H1 (cell line): ENCODE measurements around the gene MTMR1. TPM values are rescaled to one million over a fixed set of nuclear protein-coding genes. Genes with fewer than 3 reads are reported as not detected.

Experiments
- CTCF ChIA-PET: fragments of 300-600 bp; sonication (Branson Sonifier 250); formaldehyde crosslinking; loops from one replicate; lab custom pipeline; 2021; ENCODE audit not compliant: partially characterized antibody; lab: Charles Lee
- POLR2A ChIA-PET: fragments of 300-600 bp; sonication (Branson Sonifier 250); formaldehyde crosslinking; loops from one replicate; lab custom pipeline; 2021; ENCODE audit warnings: inconsistent platforms; ENCODE audit not compliant: partially characterized antibody; lab: Charles Lee
- DNase-seq, 2 experiments: peaks; one replicate each; pipeline versions ENCODE4 v3.0.0 to v3.0.0-alpha.2; 2010 to 2022; ENCODE audit warnings: low spot score in 2 of 2, low read depth in 1 of 2, mixed read lengths in 1 of 2
- FAIRE-seq: peaks from 2 replicates; lab custom pipeline; 2011; peaks lifted over from hg19 to GRCh38; lab: Jason Lieb, UNC
- H2AFZ ChIP-seq: 2 replicates; pipeline ENCODE4 v1.8.1; 2012; ENCODE audit warnings: low read length, inconsistent platforms
- H2AK5ac ChIP-seq: 2 replicates; pipeline ENCODE4 v1.6.1; 2013; ENCODE audit warnings: low read depth, low read length
- H2BK120ac ChIP-seq: replicated peaks from 2 replicates; pipeline ENCODE3; 2013; ENCODE audit warnings: low read depth, low read length, inconsistent platforms
- H2BK12ac ChIP-seq: 2 replicates; pipeline ENCODE4 v1.6.1; 2013; ENCODE audit warnings: low read depth, low read length
- H2BK15ac ChIP-seq: 2 replicates; pipeline ENCODE4 v1.6.1; 2013; ENCODE audit warnings: low read length
- H2BK20ac ChIP-seq: 2 replicates; pipeline ENCODE4 v1.6.1; 2013; ENCODE audit warnings: low read length
- H2BK5ac ChIP-seq: 2 replicates; pipeline ENCODE4 v1.6.1; 2013; ENCODE audit warnings: low read depth, low read length
- H3K14ac ChIP-seq: 2 replicates; pipeline ENCODE4 v1.6.1; 2013; ENCODE audit warnings: inconsistent platforms; ENCODE audit not compliant: insufficient read length
- H3K18ac ChIP-seq: 2 replicates; pipeline ENCODE4 v1.6.1; 2013; ENCODE audit warnings: low read length; ENCODE audit errors: extremely low read depth
- H3K23ac ChIP-seq: 2 replicates; pipeline ENCODE4 v1.6.1; 2013; ENCODE audit warnings: inconsistent platforms; ENCODE audit not compliant: insufficient read length
- H3K23me2 ChIP-seq: 2 replicates; pipeline ENCODE4 v1.6.1; 2013; ENCODE audit warnings: low read depth, low read length
- H3K27ac ChIP-seq: 2 replicates; pipeline ENCODE4 v1.6.1; 2011; ENCODE audit warnings: low read depth, low read length, inconsistent platforms
- H3K27me3 ChIP-seq, 4 experiments: replicated peaks in 1 of 4; 1 replicate in 1 of 4; 2 replicates in 3 of 4; pipeline versions ENCODE4 v1.6.1 to v1.8.1; 2011 to 2013; ENCODE audit warnings: low read length in 3 of 4, mild to moderate bottlenecking in 3 of 4, inconsistent platforms in 2 of 4, mixed read lengths in 2 of 4, moderate library complexity in 1 of 4; ENCODE audit not compliant: control insufficient read depth in 3 of 4, insufficient read depth in 3 of 4; ENCODE audit errors: extremely low read depth in 1 of 4
- H3K36me3 ChIP-seq, 4 experiments: 2 replicates each; pipeline versions ENCODE4 v1.6.1 to v1.8.1; 2011 to 2013; ENCODE audit warnings: mild to moderate bottlenecking in 4 of 4, low read length in 3 of 4, moderate library complexity in 2 of 4, control low read depth in 1 of 4, inconsistent platforms in 1 of 4; ENCODE audit not compliant: insufficient read depth in 4 of 4, control insufficient read depth in 2 of 4
- H3K4ac ChIP-seq: replicated peaks from 2 replicates; pipeline ENCODE3; 2013; ENCODE audit warnings: low read length, low read depth, mixed read lengths, inconsistent platforms; ENCODE audit not compliant: insufficient read length
- H3K4me1 ChIP-seq, 4 experiments: replicated peaks in 1 of 4; 1 replicate in 1 of 4; 2 replicates in 3 of 4; pipeline versions ENCODE4 v1.6.1 to v1.8.1; 2011 to 2013; ENCODE audit warnings: low read length in 3 of 4, inconsistent platforms in 2 of 4, mixed read lengths in 1 of 4; ENCODE audit not compliant: insufficient read depth in 4 of 4, control insufficient read depth in 3 of 4
- H3K4me2 ChIP-seq, 2 experiments: 2 replicates each; pipeline versions ENCODE4 v1.6.1 to v1.8.1; 2011 to 2013; ENCODE audit warnings: low read depth in 2 of 2, low read length in 2 of 2, control low read depth in 1 of 2, inconsistent platforms in 1 of 2, mild to moderate bottlenecking in 1 of 2; ENCODE audit not compliant: insufficient read depth in 1 of 2
- H3K4me3 ChIP-seq, 4 experiments: fragments of 200-600, 300-600 bp in 1 of 4; sonication (generic), shearing (Covaris generic), sonication (Bioruptor Twin) in 1 of 4; 2 replicates each; pipeline versions ENCODE4 v1.5.1 to v1.8.1; 2011 to 2016; ENCODE audit warnings: low read length in 4 of 4, low read depth in 3 of 4, control low read depth in 2 of 4, inconsistent platforms in 2 of 4, mild to moderate bottlenecking in 2 of 4, mixed read lengths in 1 of 4, moderate library complexity in 1 of 4; ENCODE audit not compliant: insufficient read depth in 2 of 4; ENCODE audit errors: extremely low read depth in 1 of 4
- H3K56ac ChIP-seq: replicated peaks from 2 replicates; pipeline ENCODE3; 2013; ENCODE audit warnings: low read depth, mild to moderate bottlenecking, mixed read lengths, low read length, inconsistent platforms; ENCODE audit not compliant: insufficient read length
- H3K79me1 ChIP-seq: 2 replicates; pipeline ENCODE4 v1.6.1; 2013; ENCODE audit warnings: low read depth, low read length, control low read depth
- H3K79me2 ChIP-seq, 2 experiments: 2 replicates each; pipeline versions ENCODE4 v1.6.1 to v1.8.1; 2012 to 2013; ENCODE audit warnings: low read length in 2 of 2, mild to moderate bottlenecking in 2 of 2, inconsistent platforms in 1 of 2; ENCODE audit not compliant: insufficient read depth in 2 of 2, control insufficient read depth in 1 of 2
- H3K9ac ChIP-seq, 4 experiments: replicated peaks in 1 of 4; 1 replicate in 1 of 4; 2 replicates in 3 of 4; pipeline versions ENCODE4 v1.6.1 to v1.8.1; 2011 to 2013; ENCODE audit warnings: low read depth in 3 of 4, low read length in 3 of 4, control low read depth in 2 of 4, mild to moderate bottlenecking in 2 of 4, moderate library complexity in 2 of 4, inconsistent platforms in 1 of 4; ENCODE audit errors: extremely low read depth in 1 of 4
- H3K9me3 ChIP-seq, 2 experiments: 2 replicates each; pipeline versions ENCODE4 v1.6.1 to v1.8.1; 2012 to 2013; ENCODE audit warnings: mild to moderate bottlenecking in 2 of 2, moderate library complexity in 2 of 2, control low read depth in 1 of 2, inconsistent platforms in 1 of 2, low read depth in 1 of 2, low read length in 1 of 2, mixed read lengths in 1 of 2; ENCODE audit not compliant: insufficient read depth in 2 of 2
- H4K20me1 ChIP-seq, 2 experiments: replicated peaks in 1 of 2; 2 replicates each; pipeline versions ENCODE3 to v1.8.1; 2011 to 2013; ENCODE audit warnings: inconsistent platforms in 2 of 2, low read length in 2 of 2, mild to moderate bottlenecking in 1 of 2; ENCODE audit not compliant: insufficient read depth in 2 of 2, control insufficient read depth in 1 of 2
- H4K5ac ChIP-seq: 2 replicates; pipeline ENCODE4 v1.6.1; 2013; ENCODE audit warnings: low read length, low read depth, mixed read lengths, inconsistent platforms; ENCODE audit not compliant: insufficient read length
- H4K8ac ChIP-seq: 2 replicates; pipeline ENCODE4 v1.8.0; 2013; ENCODE audit warnings: mild to moderate bottlenecking, moderate library complexity, low read length, inconsistent platforms; ENCODE audit not compliant: insufficient read depth; ENCODE audit errors: extremely low read depth
- H4K91ac ChIP-seq: replicated peaks from 2 replicates; pipeline ENCODE3; 2013; ENCODE audit warnings: low read length, mixed read lengths, inconsistent platforms; ENCODE audit not compliant: insufficient read length
- ATF3 ChIP-seq: IDR thresholded peaks from 2 replicates; pipeline ENCODE4 v1.6.1; 2011; ENCODE audit warnings: low read depth, mild to moderate bottlenecking, low read length; ENCODE audit not compliant: insufficient read depth
- CBX8 ChIP-seq: fragments of 300-800, 300-1000 bp; sonication (generic); IDR thresholded peaks from 2 replicates; pipeline ENCODE4 v1.7.1; 2016; ENCODE audit warnings: low read depth, low read length, borderline replicate concordance
- CHD2 ChIP-seq: IDR thresholded peaks from 2 replicates; pipeline ENCODE4 v1.6.1; 2012; ENCODE audit warnings: low read length, improper control_type of control experiment
- EGR1 ChIP-seq: IDR thresholded peaks from 2 replicates; pipeline ENCODE4 v1.6.1; 2011; ENCODE audit warnings: low read depth, low read length, borderline replicate concordance
- HDAC6 ChIP-seq: IDR thresholded peaks from one replicate; pipeline ENCODE4 v1.7.1; 2012; ENCODE audit warnings: low read depth, mild to moderate bottlenecking, inconsistent platforms, low read length, moderate library complexity
- KDM4A ChIP-seq: IDR thresholded peaks from one replicate; pipeline ENCODE4 v1.7.1; 2012; ENCODE audit warnings: low read depth, mild to moderate bottlenecking, moderate library complexity, low read length, inconsistent platforms; ENCODE audit not compliant: severe bottlenecking
- PHF8 ChIP-seq: fragments of 200-600 bp; sonication (generic); conservative IDR thresholded peaks from 2 replicates; pipeline ENCODE4 v1.7.1; 2012; ENCODE audit warnings: low read depth, mild to moderate bottlenecking, inconsistent platforms, low read length, moderate library complexity
- RNF2 ChIP-seq: fragments of 200-900, 300-1000 bp; sonication (generic); IDR thresholded peaks from 2 replicates; pipeline ENCODE4 v1.7.1; 2016; ENCODE audit warnings: borderline replicate concordance, low read depth, mild to moderate bottlenecking, antibody characterized with exemption, low read length; ENCODE audit not compliant: poor library complexity, severe bottlenecking; ENCODE audit errors: missing control alignments
- SIN3A ChIP-seq, 2 experiments: IDR thresholded peaks in 1 of 2; conservative IDR thresholded peaks in 1 of 2; 2 replicates each; pipeline ENCODE4 v1.6.1; 2011 to 2012; ENCODE audit warnings: low read length in 2 of 2, improper control_type of control experiment in 1 of 2, low read depth in 1 of 2, mild to moderate bottlenecking in 1 of 2
- SRF ChIP-seq: IDR thresholded peaks from 2 replicates; pipeline ENCODE4 v1.6.1; 2011; ENCODE audit warnings: mild to moderate bottlenecking, low read depth, low read length, moderate library complexity
- USF2 ChIP-seq: IDR thresholded peaks from 2 replicates; pipeline ENCODE4 v1.6.1; 2011; ENCODE audit warnings: low read length, improper control_type of control experiment
- WGBS, 2 experiments: shearing (Covaris generic) in 1 of 2; methylation state at CpG; one replicate each; pipeline versions ENCODE4 v1.1.6 to v1.1.7; 2013 to 2015; ENCODE audit warnings: low lambda C conversion rate in 2 of 2, mixed read lengths in 2 of 2, inconsistent platforms in 1 of 2, low coverage in 1 of 2, missing lambda C conversion rate in 1 of 2; ENCODE audit not compliant: insufficient replicate concordance in 2 of 2, insufficient coverage in 1 of 2, insufficient read length in 1 of 2; ENCODE audit errors: extremely low coverage in 1 of 2, missing lambda C conversion rate in 1 of 2; 5-methylcytosine and 5-hydroxymethylcytosine counted together
- polyA plus RNA-seq, 7 experiments: library from polyadenylated mRNA; depleted of rRNA in 3 of 7; stranded (reverse) in 5 of 7; unstranded in 2 of 7; fragments of >200 nt in 5 of 7; fragments of 200-250 nt in 2 of 7; gene quantifications; 1 replicate in 5 of 7; 2 replicates in 1 of 7; 4 replicates in 1 of 7; pipeline versions ENCODE4 v1.2.1 to v1.2.3, GENCODE V29; 2011 to 2013; ENCODE audit warnings: missing spikeins in 2 of 7, mixed read lengths in 2 of 7
- total RNA-seq: library from RNA; stranded (reverse); fragmentation: NEBNext Ultra II Directional; extraction: Animal tissue kit (Norgen Biotek cat#: 25700); gene quantifications from 2 replicates; pipeline ENCODE4 v1.2.1, GENCODE V29; 2021

Gene MTMR1
- total and polyA plus RNA-seq, 2 of the 8 experiments (the other 6 are each of a cell fraction or from before 2014, with no cell fraction given) = 15.1 to 23.8 TPM

GRCh38 chrX:150763810-150764209 is 70.6 kb downstream of the MTMR1 start:
- Histone ChIP-seq H3K79me2 (no peaks in the 10 kb centered on the region), H3K4me1 (peaks cover 0 to 12% (median 3%) of the 10 kb centered on the region in 4 experiments; a peak in 4 of 7 replicates), H3K9ac (no peak overlapping the region), H3K14ac (no peak overlapping the region), H2BK15ac (no peak overlapping the region), H3K36me3 (peaks cover 0 to 9% (median 0%) of the 10 kb centered on the region in 4 experiments; a peak in 1 of 8 replicates), H4K20me1 (peaks cover 0 to 2% of the 10 kb centered on the region in 2 experiments), H3K56ac (no peak overlapping the region), H2BK20ac (no peak overlapping the region), H3K18ac (no peak overlapping the region), H3K4me3 (no peak overlapping the region), H3K27ac (no peak overlapping the region), H4K8ac (no peak overlapping the region), H3K79me1 (no peaks in the 10 kb centered on the region), H3K4ac (no peak overlapping the region), H2BK12ac (no peak overlapping the region), H3K27me3 (no peaks in the 10 kb centered on the region), H2AFZ (no peak overlapping the region), H4K5ac (no peak overlapping the region), H3K9me3 (no peaks in the 10 kb centered on the region), H2AK5ac (no peak overlapping the region), H3K23me2 (no peaks in the 10 kb centered on the region), H2BK5ac (no peak overlapping the region), H4K91ac (no peak overlapping the region), H3K4me2 (no peak overlapping the region), H2BK120ac (no peak overlapping the region), H3K23ac (no peak overlapping the region)
- ChIA-PET CTCF (interaction anchor here (0.7 to 3.1 kb wide), 3 partner anchors 13 to 318 kb away, joined by 3 to 11 read pairs (median 4); no protein-coding TSS in a partner anchor), POLR2A (interaction anchor here (0.9 kb wide), 1 partner anchor 288 kb away, joined by 3 read pairs; no protein-coding TSS in a partner anchor)
- no peak for FAIRE-seq
- no peak for DNase-seq
- 79% methylated on average over 6 of the region's 9 CpGs; no CpG with 5 or more reads in 1 of the 2 experiments for WGBS, 2 experiments
- TF ChIP-seq CHD2 = no peak
- no peak for TF ChIP-seq ATF3
- TF ChIP-seq EGR1 = no peak
- TF ChIP-seq HDAC6 = no peak
- no peak for TF ChIP-seq PHF8
- no peak for TF ChIP-seq SIN3A (conservative IDR thresholded peaks at IDR 0.05 in 1 of 2, IDR thresholded peaks at IDR 0.05 in 1 of 2; ENCODE audit: low read depth in 1 of 2, low read length in 2 of 2)
- TF ChIP-seq RNF2 = no peak
- TF ChIP-seq CBX8 = no peak
- TF ChIP-seq SRF = no peak
- no peak for TF ChIP-seq KDM4A
- TF ChIP-seq USF2 = no peak
